Activated T-helper 1 cell treated with anti-CD3 and anti-CD28 coated beads, Interleukin-12 subunit alpha, Interleukin-12 subunit beta, Interleukin-2, Interleukin-4 antibody, amounts not matched to agents 30 ng/mL and 10 ng/mL and 1 ng/mL, durations not matched to agents 14 hours and 24 hours and 36 hours (primary cell): ENCODE results near the gene MRPL41. TPM values are rescaled to one million over a fixed set of nuclear protein-coding genes. Genes with fewer than 3 reads are reported as not detected.
A peak's percentile ranks its signal among the peaks of the same experiment; 100 is the strongest.
"Not testable (repeated sequence)": the region's sequence is repeated elsewhere in the genome, so short reads cannot be mapped to it uniquely, and the experiment has no call there.

Experiments
- DNase-seq: peaks from one replicate; pipeline ENCODE4 v3.0.0; 2021; ENCODE audit warnings: low spot score
- H3K27ac Mint-ChIP-seq: one replicate; pipeline ENCODE4 v1.8.0; 2021; ENCODE audit warnings: mild to moderate bottlenecking, mixed read lengths
- H3K27me3 Mint-ChIP-seq: one replicate; pipeline ENCODE4 v1.8.0; 2022; ENCODE audit warnings: mild to moderate bottlenecking, moderate library complexity, mixed read lengths; ENCODE audit not compliant: insufficient read depth
- H3K36me3 Mint-ChIP-seq: one replicate; pipeline ENCODE4 v1.8.0; 2021; ENCODE audit warnings: low read depth, mixed read lengths
- H3K4me1 Mint-ChIP-seq: one replicate; pipeline ENCODE4 v1.8.0; 2021; ENCODE audit warnings: low read depth, mixed read lengths
- H3K4me3 Mint-ChIP-seq: one replicate; pipeline ENCODE4 v1.8.0; 2021; ENCODE audit warnings: mild to moderate bottlenecking, moderate library complexity, mixed read lengths
- H3K9me3 Mint-ChIP-seq: one replicate; pipeline ENCODE4 v1.8.0; 2021; ENCODE audit warnings: mixed read lengths
- intact Hi-C: fragments of 100-400 bp; cut with micrococcal nuclease; formaldehyde crosslinking; loops from one replicate; pipeline ENCODE4 v1.15.1; 2024
- total RNA-seq: library from RNA; stranded (reverse); gene quantifications from 2 replicates; pipeline ENCODE4 v1.2.3, GENCODE V29; 2022

MRPL41 gene
- total RNA-seq, 1 donor from 2014 or later: 56.0 TPM

DNA sequence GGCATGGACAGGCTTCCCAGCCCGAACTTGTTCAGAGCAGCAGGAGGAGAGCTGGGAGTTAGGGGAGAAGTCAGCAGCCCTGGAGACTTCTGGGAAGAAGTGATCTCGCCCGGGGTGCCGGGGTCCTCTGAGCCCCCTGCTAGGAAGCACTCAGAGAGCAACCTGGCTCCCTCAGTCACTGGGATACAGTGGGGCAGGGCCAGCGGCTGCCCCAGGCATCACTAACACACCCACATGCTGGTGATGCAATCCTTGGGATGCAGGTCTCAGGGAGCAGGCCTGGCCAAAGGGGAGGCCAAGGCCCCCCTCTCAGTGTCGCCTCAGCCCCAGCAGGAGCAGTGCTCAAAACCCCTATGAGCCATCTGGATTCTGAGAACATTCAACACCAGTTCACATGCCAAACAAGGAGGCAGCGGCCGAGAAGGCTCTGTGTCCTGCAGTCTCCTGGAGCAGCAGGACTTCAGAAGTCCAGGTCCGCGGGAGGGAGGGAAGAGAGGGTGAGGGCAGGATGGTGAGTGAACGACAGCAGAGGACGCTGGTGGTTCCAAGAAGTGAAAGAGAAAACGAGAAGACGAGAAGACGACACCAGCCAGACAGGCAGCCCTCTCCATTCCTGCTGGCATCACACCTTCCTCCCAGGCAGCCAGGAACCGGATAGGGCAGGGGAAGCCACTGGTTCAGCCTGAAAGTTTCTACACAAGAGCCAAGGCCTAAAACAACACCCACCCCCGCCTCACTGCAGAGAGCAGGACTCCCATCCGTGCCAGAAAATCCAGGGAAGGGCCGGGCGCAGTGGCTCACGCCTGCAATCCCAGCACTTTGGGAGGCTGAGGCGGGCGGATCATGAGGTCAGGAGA, 3.8 kb upstream of the MRPL41 start:
- peaks cover 21% of the 10 kb centered on the region for H3K4me1 Mint-ChIP-seq
- intact Hi-C loops: no loop called here
- H3K27me3 Mint-ChIP-seq: peaks cover 3% of the 10 kb centered on the region
- H3K27ac Mint-ChIP-seq: no peak overlapping the region
- H3K36me3 Mint-ChIP-seq: peaks cover 6% of the 10 kb centered on the region
- DNase-seq: no peak
- H3K9me3 Mint-ChIP-seq: no peaks in the 10 kb centered on the region
- H3K4me3 Mint-ChIP-seq: peak overlapping the region; percentile 22

DNA sequence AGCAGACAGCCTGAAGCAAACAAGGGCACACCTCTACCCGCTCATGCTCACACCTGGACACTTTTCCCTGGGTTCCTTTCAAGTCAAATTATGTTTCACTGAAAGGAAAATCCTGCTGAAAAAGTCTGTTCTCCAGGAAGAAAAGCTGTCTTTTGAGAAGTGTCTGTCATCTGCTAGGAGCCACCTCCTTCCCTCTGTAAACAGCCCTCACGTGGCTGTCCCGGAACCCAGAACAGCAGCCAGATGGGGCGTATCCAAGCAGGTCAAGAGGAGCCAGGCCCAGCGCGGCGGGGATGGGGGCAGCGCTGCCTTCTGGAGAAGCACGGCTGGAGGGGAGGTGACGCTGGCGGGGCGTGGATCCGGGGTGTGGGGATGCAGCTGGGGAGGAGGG, 1.5 kb upstream of the MRPL41 start, which contains the start of gene PNPLA7:
Gene PNPLA7 (minus strand): TSS at position 172 of the 391 bp plus-strand sequence. CDS start 205 bp downstream, outside the sequence.
- peak within 1 kb of the TSS; percentile 80 for H3K27ac Mint-ChIP-seq
- H3K9me3 Mint-ChIP-seq: no peaks in the 10 kb centered on the region
- peaks cover 14% of the 10 kb centered on the region for H3K36me3 Mint-ChIP-seq
- DNase-seq: peak; percentile 51
- intact Hi-C loops: loop anchor here (2.0 to 5.0 kb wide), 4 partner anchors 29 to 758 kb away; partner anchors contain the start of genes DPH7, EXD3, NOXA1 and TMEM141
- H3K27me3 Mint-ChIP-seq: peaks cover 3% of the 10 kb centered on the region
- peaks cover 14% of the 10 kb centered on the region for H3K4me1 Mint-ChIP-seq
- H3K4me3 Mint-ChIP-seq: peak within 1 kb of the TSS; percentile 87

- H3K9me3 Mint-ChIP-seq, DNase-seq, H3K27me3 Mint-ChIP-seq, H3K27ac Mint-ChIP-seq: not testable (repeated sequence)
- peaks cover 14% of the 10 kb centered on the region for H3K4me1 Mint-ChIP-seq
- peak overlapping the region; percentile 64 for H3K4me3 Mint-ChIP-seq
- H3K36me3 Mint-ChIP-seq: peaks cover 19% of the 10 kb centered on the region
- intact Hi-C loops: loop anchor here (1.0 to 5.0 kb wide), 13 partner anchors 16 to 759 kb away; partner anchors contain the start of genes ARRDC1, DPH7, EXD3 and MAN1B1
These were observed 768 bp upstream of the MRPL41 start for GRCh38 chr9:137550958-137551263.

DNA sequence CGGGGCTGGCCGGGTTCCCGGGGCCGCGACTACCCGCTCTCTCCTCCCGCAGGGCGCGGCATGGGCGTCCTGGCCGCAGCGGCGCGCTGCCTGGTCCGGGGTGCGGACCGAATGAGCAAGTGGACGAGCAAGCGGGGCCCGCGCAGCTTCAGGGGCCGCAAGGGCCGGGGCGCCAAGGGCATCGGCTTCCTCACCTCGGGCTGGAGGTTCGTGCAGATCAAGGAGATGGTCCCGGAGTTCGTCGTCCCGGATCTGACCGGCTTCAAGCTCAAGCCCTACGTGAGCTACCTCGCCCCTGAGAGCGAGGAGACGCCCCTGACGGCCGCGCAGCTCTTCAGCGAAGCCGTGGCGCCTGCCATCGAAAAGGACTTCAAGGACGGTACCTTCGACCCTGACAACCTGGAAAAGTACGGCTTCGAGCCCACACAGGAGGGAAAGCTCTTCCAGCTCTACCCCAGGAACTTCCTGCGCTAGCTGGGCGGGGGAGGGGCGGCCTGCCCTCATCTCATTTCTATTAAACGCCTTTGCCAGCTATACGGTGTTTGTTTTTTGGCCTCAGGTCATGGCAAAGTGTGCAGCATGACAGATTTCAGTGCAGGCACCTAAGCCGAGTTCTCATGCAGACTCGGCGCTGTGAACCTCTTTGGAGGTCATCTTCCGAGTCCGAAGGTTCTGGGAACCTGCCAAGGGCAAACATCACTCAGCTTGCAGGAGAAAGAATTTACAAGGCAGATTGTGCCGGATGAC, 516 bp downstream of the MRPL41 start:
- Mint-ChIP-seq H3K27me3 (peaks cover 3% of the 10 kb centered on the region), H3K27ac (peak overlapping the region; percentile 82), H3K4me3 (peak overlapping the region; percentile 91), H3K36me3 (peaks cover 21% of the 10 kb centered on the region), H3K4me1 (peaks cover 14% of the 10 kb centered on the region), H3K9me3 (no peaks in the 10 kb centered on the region)
- intact Hi-C loops: loop anchor here (5.0 kb wide), 3 partner anchors 130 to 760 kb away; partner anchors contain the start of genes EXD3, NOXA1 and TMEM141
- no peak for DNase-seq

GRCh38 chr9:137553654-137554053, 2.0 kb downstream of the MRPL41 start:
- H3K4me3 Mint-ChIP-seq: peak overlapping the region; percentile 91

GRCh38 chr9:137554349-137554748, 2.7 kb downstream of the MRPL41 start:
- peaks cover 21% of the 10 kb centered on the region for H3K36me3 Mint-ChIP-seq
- no peak overlapping the region for H3K4me3 Mint-ChIP-seq
- no peak for DNase-seq
- H3K4me1 Mint-ChIP-seq: peaks cover 14% of the 10 kb centered on the region
- H3K27me3 Mint-ChIP-seq: no peaks in the 10 kb centered on the region
- no peaks in the 10 kb centered on the region for H3K9me3 Mint-ChIP-seq
- intact Hi-C loops: loop anchor here (5.0 kb wide), 3 partner anchors 132 to 762 kb away; partner anchors contain the start of genes EXD3, NOXA1 and TMEM141
- H3K27ac Mint-ChIP-seq: no peak overlapping the region

More at GRCh38 chr9:137553654-137554053, 2.0 kb downstream of the MRPL41 start:
- intact Hi-C loops: loop anchor here (5.0 kb wide), 3 partner anchors 131 to 761 kb away; partner anchors contain the start of genes EXD3, NOXA1 and TMEM141
- peaks cover 21% of the 10 kb centered on the region for H3K36me3 Mint-ChIP-seq
- H3K27ac Mint-ChIP-seq, H3K9me3 Mint-ChIP-seq, DNase-seq, H3K27me3 Mint-ChIP-seq: not testable (repeated sequence)
- peaks cover 14% of the 10 kb centered on the region for H3K4me1 Mint-ChIP-seq

DNA sequence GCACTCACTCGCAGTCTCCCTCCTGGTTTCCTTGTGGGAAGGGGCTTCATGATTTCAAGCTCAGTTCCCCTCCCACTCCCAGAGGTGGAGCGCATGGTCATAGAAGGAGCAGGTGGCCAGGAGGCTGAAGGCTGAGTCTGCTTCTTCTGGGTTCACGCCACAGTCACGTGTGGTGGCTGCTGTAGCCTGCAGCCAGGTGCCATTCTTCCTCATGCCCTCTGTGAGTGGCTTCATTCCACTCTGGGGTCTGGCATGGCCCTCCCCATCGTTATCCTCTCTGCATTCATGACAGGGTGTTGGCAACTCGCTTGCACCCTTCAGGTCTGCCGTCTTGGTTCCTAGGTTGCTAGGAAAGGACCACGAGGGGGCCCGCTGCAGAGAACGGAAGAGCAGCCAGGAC, 3.5 kb downstream of the MRPL41 start:
- Mint-ChIP-seq H3K36me3 (peaks cover 27% of the 10 kb centered on the region), H3K27me3 (no peaks in the 10 kb centered on the region), H3K4me3 (peak overlapping the region; percentile 1), H3K27ac (peak overlapping the region; percentile 36), H3K4me1 (peaks cover 7% of the 10 kb centered on the region), H3K9me3 (no peaks in the 10 kb centered on the region)
- DNase-seq: no peak
- intact Hi-C loops: no loop called here

DNA sequence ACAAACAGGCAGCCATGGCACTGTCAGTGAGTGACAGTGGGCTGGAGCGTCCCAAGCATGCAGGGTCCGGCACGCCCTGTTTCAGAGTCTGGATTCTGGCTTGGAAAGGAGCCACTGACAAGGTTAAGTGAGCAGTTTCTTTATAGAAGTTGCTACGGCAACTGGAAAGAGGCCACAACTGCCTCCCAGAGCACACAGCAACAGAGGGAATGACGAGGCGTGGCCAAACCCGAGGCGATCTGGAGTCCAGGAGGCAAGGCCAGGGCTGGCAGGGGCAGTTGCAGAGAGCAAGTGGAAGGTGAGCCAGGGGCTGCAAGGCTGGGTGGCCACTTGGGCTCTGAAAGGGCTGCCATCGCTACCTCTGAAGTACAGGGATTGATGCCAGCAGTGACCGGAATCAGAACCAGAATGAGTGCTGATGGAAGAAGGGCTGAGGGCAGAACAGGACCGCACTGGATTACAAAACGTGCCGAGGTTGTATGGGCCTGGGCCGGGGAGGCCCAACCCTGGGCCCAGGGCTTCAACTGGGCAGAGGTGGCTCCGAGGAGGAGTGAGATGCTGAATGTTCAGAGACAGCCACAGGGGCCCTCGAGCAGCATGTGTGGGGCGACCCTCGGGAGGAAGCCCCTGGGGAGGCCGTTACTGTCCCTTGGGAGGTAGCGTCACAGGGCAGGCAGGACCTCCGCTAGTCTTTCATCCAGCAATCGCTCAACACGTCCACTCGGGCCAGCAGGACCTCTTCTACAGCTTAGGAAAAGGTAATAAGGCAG, 4.6 kb downstream of the MRPL41 start:
- H3K9me3 Mint-ChIP-seq: no peaks in the 10 kb centered on the region
- H3K27me3 Mint-ChIP-seq: no peaks in the 10 kb centered on the region
- DNase-seq: no peak
- intact Hi-C loops: no loop called here
- H3K4me3 Mint-ChIP-seq: no peak overlapping the region
- H3K4me1 Mint-ChIP-seq: peaks cover 6% of the 10 kb centered on the region
- H3K27ac Mint-ChIP-seq: no peak overlapping the region
- H3K36me3 Mint-ChIP-seq: peaks cover 27% of the 10 kb centered on the region

GRCh38 chr9:137558127-137558526, 6.4 kb downstream of the MRPL41 start:
- Mint-ChIP-seq H3K4me3 (no peak overlapping the region), H3K27me3 (no peaks in the 10 kb centered on the region), H3K9me3 (no peaks in the 10 kb centered on the region), H3K27ac (no peak overlapping the region), H3K4me1 (no peaks in the 10 kb centered on the region), H3K36me3 (peaks cover 24% of the 10 kb centered on the region)
- no peak for DNase-seq
- intact Hi-C loops: no loop called here

- no peaks in the 10 kb centered on the region for H3K9me3 Mint-ChIP-seq
- H3K27me3 Mint-ChIP-seq: no peaks in the 10 kb centered on the region
- no peak overlapping the region for H3K4me3 Mint-ChIP-seq
- H3K27ac Mint-ChIP-seq: no peak overlapping the region
- H3K4me1 Mint-ChIP-seq: no peaks in the 10 kb centered on the region
- DNase-seq: no peak
- peaks cover 18% of the 10 kb centered on the region for H3K36me3 Mint-ChIP-seq
- intact Hi-C loops: no loop called here
These were observed 12.5 kb downstream of the MRPL41 start for GRCh38 chr9:137564134-137564533.

- Mint-ChIP-seq H3K9me3 (no peaks in the 10 kb centered on the region), H3K27ac (peak overlapping the region; percentile 29), H3K27me3 (no peaks in the 10 kb centered on the region), H3K4me3 (no peak overlapping the region), H3K36me3 (peaks cover 16% of the 10 kb centered on the region), H3K4me1 (no peaks in the 10 kb centered on the region)
- intact Hi-C loops: no loop called here
- no peak for DNase-seq
These were observed 13.2 kb downstream of the MRPL41 start for GRCh38 chr9:137564817-137565411.

- H3K4me3 Mint-ChIP-seq, H3K27me3 Mint-ChIP-seq, intact Hi-C loops, H3K4me1 Mint-ChIP-seq, DNase-seq, H3K9me3 Mint-ChIP-seq: not testable (repeated sequence)
- Mint-ChIP-seq H3K36me3 (peaks cover 26% of the 10 kb centered on the region), H3K27ac (peak overlapping the region; percentile 58)
These were observed 16.8 kb downstream of the MRPL41 start for GRCh38 chr9:137568445-137568844.
